ENCODE measurements around the gene RHBDL2.

Gene RHBDL2

DNA sequence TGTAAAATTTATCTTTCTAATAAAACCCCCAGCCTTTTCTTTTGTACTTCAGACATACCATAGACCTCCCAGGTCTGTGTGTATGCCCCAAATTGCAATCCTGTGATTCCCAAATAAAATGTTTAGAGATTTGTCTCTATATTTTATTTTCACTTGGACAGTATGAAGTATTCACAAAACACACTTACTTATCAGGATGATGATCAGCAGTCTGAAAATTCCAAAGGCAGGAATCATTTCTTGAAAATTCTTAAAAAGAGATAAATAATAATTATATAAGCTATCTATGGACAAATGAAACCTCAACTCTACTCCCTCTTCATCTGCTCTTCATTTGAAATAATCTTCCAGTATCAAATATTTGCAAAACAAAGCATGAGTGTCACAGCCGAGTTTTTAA, 48.7 kb downstream of the RHBDL2 start:
- in situ Hi-C loops (cut with HindIII; ENCODE audit: low pct_ligation_motif_present, low pct_unique_long_range_greater_than_20kb, low sequenced_read_pairs), result no loop called here
- DNase-seq, result no peak

DNA sequence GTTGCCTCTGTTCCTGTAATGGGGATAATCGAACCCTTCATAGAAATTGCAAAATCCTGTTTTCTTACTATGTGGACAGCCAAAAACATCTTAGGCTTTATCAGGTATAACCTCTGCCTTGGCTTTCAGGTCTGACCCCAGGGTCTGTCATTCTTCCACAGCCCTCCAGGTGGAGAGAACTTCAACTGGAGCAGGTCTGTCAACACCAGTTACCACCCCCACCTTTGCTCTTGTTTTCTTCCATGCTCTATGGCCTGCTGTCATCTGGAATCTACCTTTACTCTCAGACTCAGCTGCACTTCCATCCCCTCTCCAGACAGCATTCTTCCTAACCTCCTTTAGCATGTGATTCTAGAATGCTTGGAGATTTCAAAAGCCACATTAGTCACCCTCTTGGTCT, 49.9 kb downstream of the RHBDL2 start:
- no peak for DNase-seq

DNA sequence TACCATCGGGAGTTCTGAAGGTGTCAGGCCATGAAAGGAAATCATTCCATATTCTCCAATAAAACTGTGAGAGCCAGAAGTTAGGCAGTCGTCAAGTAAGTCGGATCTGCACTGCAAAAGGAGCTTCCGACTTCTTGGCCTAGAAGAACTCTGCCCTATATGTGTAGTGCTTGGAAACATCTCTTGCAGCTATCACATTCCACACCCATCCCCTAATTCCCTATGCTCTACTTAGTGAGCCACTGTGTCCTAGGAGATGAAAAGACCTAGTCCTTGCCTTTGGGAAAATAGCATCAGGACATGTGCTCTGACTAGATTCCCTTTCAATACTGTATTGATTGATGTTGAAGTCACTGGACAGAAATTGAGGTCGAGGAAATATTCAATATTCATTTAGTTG, 52.0 kb downstream of the RHBDL2 start:
- in situ Hi-C loops (cut with HindIII; ENCODE audit: low pct_ligation_motif_present, low pct_unique_long_range_greater_than_20kb, low sequenced_read_pairs), result no loop called here
- DNase-seq, result no peak

More for the DNA sequence above, 49.9 kb downstream of the RHBDL2 start:
- in situ Hi-C loops (cut with HindIII; ENCODE audit: low pct_ligation_motif_present, low pct_unique_long_range_greater_than_20kb, low sequenced_read_pairs), result no loop called here

DNA sequence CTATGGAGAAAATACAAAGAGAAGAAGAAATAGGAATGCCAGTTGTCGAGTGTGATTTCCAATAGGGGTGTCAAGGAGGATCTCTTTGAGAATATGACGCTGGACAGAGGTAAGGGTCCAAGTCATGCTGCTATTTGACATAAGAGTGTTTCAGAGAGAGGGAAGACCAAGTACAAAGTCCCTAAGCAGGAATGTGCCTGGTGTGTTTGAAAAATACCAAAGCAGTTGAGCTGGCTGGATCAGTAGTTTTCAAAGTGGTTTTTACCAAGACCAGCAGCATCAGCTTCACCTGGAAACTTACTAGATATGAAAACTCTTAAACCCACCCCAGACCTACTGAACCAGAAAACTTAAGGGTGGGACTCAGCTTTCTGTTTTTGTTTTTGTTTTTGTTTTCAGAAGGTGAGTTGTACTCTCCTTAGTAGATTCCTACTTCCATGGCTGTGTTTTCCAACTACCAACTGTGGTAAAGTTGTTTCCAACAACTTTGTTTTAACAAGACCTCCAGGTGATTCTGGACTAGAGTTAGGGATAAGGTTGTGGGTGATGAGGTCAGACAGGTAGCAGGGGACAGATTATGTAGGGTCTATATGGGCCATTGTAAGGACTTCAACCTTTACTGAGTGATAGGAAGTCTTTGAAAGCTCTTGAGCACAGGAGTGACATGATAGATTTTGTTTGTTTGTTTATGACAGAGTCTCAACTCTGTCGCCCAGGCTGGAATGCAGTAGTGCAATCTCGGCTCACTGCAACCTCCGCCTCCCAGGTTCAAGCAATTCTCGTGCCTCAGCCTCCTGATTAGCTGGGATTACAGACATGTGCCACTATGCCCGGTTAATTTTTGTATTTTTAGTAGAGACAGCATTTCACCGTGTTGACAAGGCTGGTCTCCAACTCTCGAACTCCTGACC, 53.0 kb downstream of the RHBDL2 start:
- DNase-seq, result no peak
- in situ Hi-C loops (cut with HindIII; ENCODE audit: low pct_ligation_motif_present, low pct_unique_long_range_greater_than_20kb, low sequenced_read_pairs), result no loop called here

DNA sequence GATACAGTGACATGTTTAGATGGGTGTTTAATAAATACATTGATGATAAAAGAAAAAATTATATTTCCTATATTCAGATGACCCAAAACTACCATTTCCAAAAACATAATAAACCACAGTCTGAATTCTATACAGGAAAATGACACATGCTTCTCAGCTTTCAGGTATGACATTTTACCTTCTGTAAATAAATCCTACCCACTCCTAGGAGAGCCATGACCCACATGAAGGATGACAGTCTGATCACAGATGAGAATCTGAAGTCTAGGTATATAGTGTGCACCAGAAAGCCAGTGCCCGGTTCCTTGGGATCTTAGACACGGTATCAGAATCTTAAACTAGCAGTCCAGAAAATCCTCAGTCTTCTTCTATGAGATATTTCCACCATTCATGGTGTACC, 56.5 kb downstream of the RHBDL2 start:
- in situ Hi-C loops (cut with HindIII; ENCODE audit: low pct_ligation_motif_present, low pct_unique_long_range_greater_than_20kb, low sequenced_read_pairs), result no loop called here
- DNase-seq, result no peak

DNA sequence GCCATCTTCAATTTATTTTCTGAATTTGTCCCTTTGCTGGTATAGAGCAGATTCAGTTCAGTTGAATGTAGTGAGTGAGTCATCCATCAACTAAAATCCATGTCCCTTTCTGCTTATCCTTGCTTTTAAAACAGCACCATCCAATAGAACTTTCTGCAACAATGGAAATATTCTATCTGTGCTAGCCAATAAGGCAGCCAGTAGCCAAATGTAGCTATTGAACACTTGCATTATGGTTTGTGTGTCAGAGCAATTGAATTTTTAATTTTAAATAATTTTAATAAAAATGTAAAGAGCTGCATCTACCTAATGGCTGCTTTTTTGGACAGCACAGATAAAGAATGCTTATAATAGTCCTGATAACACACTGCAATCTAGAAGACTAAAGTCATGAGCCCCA, 60.1 kb downstream of the RHBDL2 start, which contains the start of gene GJA9:
Gene GJA9, minus strand, starts transcription at position 101 of the 400 bp plus-strand sequence. CDS start 5,489 bp downstream, outside the sequence.
- in situ Hi-C loops (cut with HindIII; ENCODE audit: low pct_ligation_motif_present, low pct_unique_long_range_greater_than_20kb, low sequenced_read_pairs), result no loop called here
- DNase-seq, result no peak

DNA sequence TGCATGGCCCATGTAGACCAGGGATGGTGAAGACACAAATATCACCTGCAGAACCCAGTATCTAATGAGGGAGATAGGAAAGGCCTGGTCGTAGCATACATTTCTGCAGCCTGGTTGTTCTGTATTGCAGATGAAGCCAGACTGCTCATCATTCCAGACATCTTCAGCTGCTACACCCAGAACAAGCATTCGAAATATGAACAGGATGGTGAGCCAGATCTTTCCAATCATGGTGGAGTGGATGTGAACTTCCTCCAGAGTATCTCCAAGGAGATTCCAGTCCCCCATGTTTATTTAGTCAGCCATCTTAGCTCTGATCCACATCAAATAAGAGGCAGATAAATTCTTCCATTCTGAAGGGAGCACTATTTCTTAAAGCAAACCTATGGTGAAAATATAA, 65.8 kb downstream of the RHBDL2 start:
- DNase-seq, result no peak
- in situ Hi-C loops (cut with HindIII; ENCODE audit: low pct_ligation_motif_present, low pct_unique_long_range_greater_than_20kb, low sequenced_read_pairs), result no loop called here

DNA sequence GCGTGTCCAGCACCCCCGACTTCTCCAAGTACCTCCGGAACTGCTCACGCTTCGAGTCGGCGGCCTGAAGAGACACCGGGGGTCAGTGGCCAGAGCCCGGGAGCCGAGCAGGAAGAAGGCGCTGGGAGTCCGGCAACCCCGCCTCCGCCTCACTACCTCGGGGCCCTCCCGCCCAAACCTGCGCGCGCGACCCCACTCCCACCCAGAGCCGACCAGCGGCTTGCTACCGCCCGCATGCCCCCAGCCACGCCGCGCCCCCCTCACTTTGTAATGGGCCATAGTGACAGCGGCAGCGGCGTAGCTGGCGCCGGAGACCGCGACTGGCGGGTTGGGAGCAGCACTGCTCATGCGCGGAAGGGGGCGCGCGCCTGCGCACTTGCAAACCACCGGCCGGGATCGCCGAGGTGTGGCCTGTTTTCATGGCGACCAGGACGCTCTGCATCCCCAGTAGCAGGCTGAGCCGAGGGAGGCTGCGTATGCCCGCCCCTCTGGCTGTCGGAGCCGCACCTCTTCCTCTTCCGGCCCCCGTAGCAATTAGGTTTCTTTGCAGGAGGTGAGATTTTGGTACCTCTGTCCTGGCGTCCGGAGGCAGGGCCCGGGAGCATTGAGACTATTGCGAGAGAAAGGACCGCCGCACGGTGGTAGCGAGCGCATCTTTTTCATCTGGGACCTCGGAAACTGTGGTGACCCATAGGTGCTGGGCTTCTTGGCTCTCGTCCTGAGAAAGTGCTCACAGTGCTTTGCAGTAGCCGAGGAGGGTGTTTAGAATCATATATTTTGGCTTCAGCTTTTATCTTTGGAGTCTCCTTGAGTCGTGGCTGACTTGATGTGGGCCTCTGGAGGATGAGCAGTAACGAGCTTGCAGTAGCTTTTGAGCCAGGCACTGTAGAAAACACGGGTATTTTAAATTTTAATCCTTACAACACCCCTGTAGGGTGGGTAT, 68.3 kb downstream of the RHBDL2 start, which contains the start of gene MYCBP:
Gene MYCBP, minus strand, starts transcription at position 322 of the 943 bp plus-strand sequence. Its CDS starts 43 bp downstream, at position 279.
- in situ Hi-C loops (cut with HindIII; ENCODE audit: low pct_ligation_motif_present, low pct_unique_long_range_greater_than_20kb, low sequenced_read_pairs), result no loop called here
- peak; percentile 86 for DNase-seq

DNA sequence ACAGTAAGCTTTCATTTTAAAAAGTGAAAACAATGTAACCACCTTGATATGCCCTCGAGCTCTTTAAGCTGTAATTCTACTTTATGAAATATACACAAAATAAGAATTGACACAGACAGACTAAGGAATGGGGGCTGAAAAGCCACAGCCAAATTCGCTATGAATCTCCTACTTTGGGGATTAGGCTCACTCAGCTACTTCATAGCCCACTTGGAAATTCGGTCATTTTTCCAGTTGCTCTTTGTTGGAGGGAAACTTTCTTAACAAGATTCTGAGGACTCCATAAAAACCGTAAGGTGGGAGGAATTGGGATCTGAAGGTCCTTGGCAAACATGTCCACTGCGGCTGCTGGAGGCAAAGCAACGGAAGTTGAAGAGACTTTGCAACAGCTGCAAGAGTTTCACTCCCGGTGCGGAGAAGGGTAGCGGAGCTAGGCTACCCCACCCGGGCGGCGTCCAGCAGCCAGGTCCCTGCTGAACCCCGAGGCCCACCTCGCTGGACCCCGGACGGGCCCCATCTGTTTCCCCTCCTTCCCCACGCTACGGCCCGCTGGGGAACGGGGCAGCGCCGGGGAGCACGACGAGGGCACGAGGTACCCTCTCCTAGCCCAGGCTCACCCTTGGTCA, 69.1 kb downstream of the RHBDL2 start:
- in situ Hi-C loops (cut with HindIII; ENCODE audit: low pct_ligation_motif_present, low pct_unique_long_range_greater_than_20kb, low sequenced_read_pairs), result no loop called here
- peak; percentile 24 for DNase-seq

DNA sequence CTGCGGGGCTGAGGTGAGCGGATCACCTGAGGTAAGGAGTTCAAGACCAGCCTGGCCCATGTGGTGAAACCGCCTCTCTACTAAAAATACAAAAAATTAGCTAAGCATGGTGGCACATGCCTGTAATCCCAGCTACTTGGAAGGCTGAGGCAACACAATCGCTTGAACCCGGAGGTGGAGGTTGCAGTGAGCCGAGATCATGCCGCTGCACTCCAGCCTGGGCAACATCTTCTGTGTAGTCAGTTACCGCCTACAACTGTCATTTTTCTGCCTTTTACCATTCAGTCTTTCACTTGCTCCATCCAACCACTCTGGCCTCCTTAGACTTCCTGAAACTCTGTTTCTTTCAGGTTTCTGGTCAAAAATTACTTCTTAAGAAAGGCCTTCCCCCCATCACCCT, 70.6 kb downstream of the RHBDL2 start:
- DNase-seq, result no peak
- in situ Hi-C loops (cut with HindIII; ENCODE audit: low pct_ligation_motif_present, low pct_unique_long_range_greater_than_20kb, low sequenced_read_pairs), result no loop called here

DNA sequence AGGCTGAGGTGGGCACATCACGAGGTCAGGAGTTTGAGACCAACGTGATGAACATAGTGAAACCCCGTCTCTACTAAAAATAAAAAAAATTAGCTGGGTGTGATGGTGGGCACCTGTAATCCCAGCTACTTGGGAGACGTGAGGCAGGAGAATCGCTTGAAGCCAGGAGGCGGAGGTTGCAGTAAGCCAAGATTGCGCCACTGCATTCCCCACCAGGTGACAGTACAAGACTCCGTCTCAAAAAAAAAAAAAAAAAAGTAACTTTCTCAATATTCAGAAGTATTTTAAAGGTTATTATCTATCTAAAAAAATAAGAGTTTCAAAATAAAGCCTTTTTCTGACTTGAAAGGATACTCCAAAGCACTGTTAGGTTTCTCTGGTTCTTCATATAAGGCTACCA, 74.4 kb downstream of the RHBDL2 start:
- in situ Hi-C loops (cut with HindIII; ENCODE audit: low pct_ligation_motif_present, low pct_unique_long_range_greater_than_20kb, low sequenced_read_pairs), result no loop called here

DNA sequence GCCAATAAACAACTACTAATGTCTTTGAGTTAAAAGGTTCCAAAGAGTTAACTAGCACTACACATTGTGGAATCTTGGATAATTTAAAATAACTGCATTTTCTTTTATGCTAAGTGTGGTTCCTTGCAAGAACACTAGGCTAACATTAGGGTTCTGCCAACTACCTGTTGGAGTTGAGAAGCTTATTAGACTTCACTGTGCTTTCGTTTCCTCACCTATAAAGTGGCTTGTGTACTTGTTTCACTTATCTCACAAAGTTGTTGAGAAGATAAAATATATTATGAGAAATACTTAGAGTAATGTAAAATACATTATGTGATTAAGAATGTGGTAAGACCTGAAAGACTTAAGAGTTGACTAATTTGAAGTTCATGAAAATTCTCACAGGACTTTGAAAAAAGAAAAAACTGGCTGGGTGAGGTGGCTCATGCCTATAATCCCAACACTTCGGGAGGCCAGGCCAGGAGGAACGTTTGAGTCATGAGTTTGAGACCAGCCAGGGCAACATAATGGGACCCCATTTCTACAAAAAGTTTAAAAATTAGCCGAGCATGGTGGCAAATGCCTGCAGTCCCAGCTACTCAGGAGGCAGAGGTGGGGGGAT, 76.4 kb downstream of the RHBDL2 start:
- in situ Hi-C loops (cut with HindIII; ENCODE audit: low pct_ligation_motif_present, low pct_unique_long_range_greater_than_20kb, low sequenced_read_pairs), result no loop called here
- no peak for DNase-seq

More for the DNA sequence above, 74.4 kb downstream of the RHBDL2 start:
- DNase-seq, result no peak

DNA sequence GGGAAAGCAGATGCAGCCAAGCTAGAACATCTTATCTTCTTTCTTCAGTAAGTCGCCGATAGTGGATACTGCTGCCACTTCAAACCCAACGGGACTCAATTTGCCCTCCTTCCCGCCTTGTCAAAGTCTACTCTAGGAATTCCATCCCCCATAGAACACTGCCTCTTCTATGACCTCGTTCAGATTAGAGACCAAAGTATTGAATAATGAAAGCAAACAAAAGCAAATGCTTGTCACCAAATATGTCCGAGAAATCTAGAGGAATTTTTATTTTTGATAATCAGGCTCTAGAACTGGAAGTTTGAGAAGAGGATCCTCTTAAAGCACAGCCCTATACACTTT, 81.2 kb downstream of the RHBDL2 start:
- DNase-seq, result peak; percentile 7
- in situ Hi-C loops (cut with HindIII; ENCODE audit: low pct_ligation_motif_present, low pct_unique_long_range_greater_than_20kb, low sequenced_read_pairs), result no loop called here

DNA sequence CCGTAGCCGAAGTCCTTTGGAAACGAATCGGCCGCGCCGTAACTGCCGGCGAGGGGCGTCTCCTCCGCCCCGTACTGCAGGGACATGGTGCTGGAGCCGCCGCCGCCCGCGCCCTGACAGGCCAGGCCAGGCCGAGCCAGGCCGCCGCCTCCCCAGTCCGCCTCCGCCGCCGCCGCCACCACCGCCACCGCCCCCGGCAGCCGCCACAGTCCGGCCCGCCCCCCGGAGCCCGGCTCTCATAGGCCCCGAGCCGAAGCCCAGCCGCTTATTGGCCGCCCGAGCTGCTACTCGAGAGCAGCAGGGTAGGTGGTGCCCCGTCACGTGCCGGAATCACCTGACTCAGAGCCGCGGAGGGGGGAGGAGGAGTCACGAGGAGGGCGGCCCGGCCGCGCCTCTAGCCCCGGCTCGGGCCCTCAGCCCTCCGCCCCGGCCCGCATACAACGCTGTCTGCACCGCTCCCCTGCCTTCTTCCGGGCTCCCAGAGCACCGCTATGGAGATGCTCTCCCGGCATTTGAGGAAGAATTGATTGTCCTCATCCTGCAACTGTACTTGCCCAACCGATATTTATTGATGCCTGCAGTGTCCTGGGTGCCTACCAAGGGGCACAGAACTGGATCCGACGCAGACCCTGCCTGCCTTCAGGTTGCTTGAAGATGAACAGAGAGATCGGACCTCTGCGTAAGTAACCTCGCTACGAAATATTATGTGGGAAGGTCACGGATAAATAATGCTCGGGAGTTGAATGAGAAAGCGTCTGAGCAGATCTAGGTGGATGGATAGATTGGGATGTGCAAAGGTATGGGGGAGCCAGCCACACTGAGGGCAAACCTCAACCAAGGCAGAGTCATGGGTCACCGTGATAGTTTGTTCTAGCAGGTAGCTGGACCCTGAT, 81.8 kb downstream of the RHBDL2 start, which contains the start of gene RRAGC:
Gene RRAGC, minus strand, starts transcription at position 212 of the 893 bp plus-strand sequence. Its CDS starts 126 bp downstream, at position 86.
- in situ Hi-C loops (cut with HindIII; ENCODE audit: low pct_ligation_motif_present, low pct_unique_long_range_greater_than_20kb, low sequenced_read_pairs), result no loop called here
- DNase-seq, result peak; percentile 97

DNA sequence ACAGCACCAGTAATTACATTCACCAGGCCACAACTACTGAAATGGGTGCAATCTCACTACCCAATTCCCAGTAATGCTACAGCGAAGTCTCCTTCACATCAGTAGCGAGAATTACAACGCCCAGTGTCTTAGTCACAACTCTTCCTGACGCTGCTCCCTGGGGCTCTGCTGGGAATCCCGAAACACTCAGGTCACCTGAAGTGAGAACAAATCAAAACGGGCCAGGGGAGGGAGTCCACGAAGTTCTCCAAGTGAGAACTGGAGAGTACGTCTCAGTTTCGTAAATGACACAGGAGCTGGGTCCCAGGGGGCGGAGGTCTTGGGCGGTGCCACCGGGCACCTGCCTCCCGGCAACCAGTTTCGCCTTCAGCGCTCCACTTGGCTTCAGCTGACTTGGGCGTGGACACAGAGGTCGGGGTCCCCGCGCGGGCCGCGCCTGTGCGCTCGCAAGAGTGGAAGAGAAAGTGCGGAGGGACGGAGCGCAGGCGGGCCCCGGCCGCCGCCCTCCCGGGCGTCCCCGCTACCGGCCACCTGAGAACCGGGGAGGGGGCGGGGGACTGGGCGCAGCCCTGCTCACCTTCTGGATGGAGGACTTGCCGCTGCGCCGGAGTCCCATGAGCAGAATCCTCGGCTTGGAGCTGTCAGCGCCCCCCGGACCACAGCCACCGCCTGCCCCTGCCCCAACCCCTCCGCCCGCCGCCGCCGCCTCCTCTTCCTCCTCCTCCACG, 82.6 kb downstream of the RHBDL2 start:
- in situ Hi-C loops (cut with HindIII; ENCODE audit: low pct_ligation_motif_present, low pct_unique_long_range_greater_than_20kb, low sequenced_read_pairs), result no loop called here
- DNase-seq, result peak; percentile 52

DNA sequence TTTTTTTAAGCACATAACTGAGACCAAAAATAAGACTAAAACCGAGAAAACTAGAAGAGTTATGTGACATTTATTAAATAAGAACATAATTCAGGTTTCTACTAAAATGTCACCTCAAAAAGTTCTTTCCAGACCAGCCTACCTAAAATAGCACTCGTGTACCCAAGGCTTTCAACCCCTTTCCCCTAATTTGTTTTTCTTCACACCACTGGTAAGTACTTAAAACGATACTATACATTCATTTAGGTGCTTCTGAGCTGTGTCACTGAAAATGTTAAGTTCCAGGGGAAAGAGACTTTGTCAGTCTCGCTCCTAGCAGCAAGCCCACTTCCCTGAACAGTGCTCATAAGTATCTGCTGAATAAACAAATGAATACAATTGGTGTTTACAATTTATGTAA, 88.8 kb downstream of the RHBDL2 start:
- no peak for DNase-seq
- in situ Hi-C loops (cut with HindIII; ENCODE audit: low pct_ligation_motif_present, low pct_unique_long_range_greater_than_20kb, low sequenced_read_pairs), result no loop called here

DNA sequence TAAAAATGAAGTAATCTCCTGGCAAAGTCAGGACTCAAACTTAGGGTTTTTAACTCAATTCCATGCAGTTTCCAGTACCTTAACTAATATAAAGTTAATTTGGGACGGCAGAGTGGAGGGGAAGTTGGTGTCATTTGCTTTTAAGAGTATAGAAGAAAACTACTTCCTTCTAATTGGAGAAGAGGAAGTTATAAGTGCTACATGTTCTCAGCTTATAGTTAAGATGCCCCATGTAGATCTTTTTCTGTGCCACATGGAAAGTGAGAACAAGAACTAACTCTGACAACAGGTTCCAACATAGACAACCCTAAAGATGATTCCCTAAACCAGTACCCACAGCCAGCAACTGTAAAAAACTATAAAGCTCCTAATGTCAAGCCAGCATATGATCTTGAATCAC, 93.6 kb downstream of the RHBDL2 start:
- no peak for DNase-seq

More for the DNA sequence above, 93.6 kb downstream of the RHBDL2 start:
- in situ Hi-C loops (cut with HindIII; ENCODE audit: low pct_ligation_motif_present, low pct_unique_long_range_greater_than_20kb, low sequenced_read_pairs), result no loop called here
